CD4-positive, alpha-beta T cell treated with Interleukin-21 for 1 hour (primary cell): ENCODE results near the gene CALR.
"Not testable (repeated sequence)": the region's sequence is repeated elsewhere in the genome, so short reads cannot be mapped to it uniquely, and the experiment has no call there.

Experiments used
- DNase-seq: peaks from one replicate; pipeline ENCODE4 v3.0.0-alpha.2; 2020

CALR gene

DNA sequence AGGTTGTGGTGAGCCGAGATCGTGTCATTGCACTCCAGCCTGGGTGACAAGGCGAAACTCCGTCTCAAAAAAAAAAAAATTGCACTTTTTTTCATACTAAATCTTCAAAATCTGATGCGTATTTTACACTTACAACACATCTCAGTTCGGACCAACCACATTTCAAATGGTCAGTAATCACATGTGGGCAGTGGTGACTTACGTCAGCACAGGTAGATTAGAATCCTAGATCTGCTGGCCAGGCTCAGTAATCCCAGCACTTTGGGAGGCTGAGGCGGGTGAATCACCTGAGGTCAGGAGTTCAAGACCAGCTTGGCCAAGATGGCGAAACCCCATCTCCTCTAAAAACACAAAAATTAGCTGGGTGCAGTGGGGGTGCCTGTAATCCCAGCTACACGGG is 3.3 kb upstream of the CALR start:
- DNase-seq, result no peak

DNA sequence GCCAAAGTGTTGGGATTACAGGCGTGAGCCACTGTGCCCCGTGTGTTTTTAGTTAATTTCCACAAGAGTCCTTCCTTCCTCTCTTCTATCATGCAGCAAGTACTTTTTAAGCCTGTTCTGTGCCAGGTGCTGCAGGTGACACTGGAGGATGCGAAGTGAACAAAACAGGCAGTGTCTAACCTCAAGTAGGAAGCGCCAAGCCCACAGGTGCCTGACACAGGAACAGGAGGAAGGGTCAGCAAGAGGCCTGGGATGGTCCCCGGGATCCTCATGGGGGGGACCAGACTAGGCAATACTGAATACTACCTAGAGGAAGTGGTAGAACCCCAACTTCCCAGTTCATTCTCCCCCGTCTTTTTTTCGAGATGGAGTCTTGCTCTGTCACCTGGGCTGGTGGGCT is 1.8 kb upstream of the CALR start:
- no peak for DNase-seq

DNA sequence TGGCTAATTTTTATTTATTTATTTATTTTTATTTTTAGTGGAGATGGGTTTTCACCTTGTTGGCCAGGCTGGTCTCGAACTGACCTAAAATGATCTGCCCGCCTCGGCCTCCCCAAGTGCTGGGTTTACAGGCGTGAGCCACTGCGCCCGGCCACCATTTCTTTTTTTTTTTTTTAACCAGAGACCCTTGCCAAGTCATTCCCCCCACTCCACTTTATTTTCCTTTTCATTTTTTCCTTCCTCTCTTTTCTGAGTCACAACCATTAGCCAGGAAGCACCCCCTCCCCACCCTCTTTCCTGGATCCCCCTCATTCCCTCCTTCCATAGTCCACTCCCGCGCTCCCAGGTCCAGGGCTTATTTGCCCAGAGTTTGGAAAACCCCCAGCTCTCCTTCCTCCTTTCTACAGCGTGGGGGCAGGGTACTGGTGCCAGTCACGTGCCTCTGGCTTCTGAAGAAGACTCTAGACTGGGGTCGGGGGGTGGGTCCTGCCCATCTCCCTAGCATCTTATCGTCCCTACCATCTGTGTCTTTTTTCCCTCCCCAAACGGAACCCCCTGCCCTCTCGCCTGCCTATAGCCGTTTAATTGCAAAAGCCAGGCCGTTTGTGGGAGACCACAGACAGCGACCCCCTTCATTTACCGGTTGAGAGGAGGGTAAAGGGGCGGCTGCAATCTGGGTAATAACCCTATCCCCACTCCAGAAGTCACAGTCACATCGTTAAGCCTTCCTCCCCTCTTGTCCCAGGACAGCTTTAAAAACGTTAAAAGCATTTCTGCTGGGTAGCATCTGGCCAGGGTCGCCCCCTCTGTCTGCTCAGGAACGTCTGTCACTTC is 1.1 kb upstream of the CALR start:
- no peak for DNase-seq

DNA sequence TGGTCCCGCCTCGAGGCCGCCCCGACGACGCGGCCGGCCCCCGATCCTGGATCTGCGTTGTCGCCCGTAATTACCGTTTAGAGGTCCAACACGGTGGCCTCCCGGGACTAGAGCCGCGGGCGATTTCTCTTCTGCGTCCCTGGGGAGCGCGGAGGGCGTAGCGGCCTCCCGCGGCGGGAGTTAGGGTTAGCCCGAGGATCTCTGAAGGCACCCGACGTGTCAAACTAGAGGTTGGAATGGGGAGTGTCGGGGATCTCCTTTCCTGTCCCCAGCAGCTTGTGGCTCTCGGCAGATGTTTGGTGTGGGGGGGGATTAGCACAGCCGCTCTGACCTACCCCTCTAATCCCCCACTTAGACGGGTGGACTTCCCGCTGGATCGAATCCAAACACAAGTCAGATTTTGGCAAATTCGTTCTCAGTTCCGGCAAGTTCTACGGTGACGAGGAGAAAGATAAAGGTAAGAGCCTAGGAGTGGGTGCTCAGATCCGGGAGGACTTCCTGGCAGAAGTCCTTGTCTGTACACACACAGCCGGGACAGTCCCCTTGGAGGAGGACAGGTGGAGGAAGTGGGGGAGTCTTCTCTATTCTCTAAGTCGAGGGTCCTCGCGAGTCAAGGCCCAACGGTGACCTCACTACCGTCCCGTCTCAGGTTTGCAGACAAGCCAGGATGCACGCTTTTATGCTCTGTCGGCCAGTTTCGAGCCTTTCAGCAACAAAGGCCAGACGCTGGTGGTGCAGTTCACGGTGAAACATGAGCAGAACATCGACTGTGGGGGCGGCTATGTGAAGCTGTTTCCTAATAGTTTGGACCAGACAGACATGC is 581 bp downstream of the CALR start:
- peak; percentile 50 for DNase-seq

DNA sequence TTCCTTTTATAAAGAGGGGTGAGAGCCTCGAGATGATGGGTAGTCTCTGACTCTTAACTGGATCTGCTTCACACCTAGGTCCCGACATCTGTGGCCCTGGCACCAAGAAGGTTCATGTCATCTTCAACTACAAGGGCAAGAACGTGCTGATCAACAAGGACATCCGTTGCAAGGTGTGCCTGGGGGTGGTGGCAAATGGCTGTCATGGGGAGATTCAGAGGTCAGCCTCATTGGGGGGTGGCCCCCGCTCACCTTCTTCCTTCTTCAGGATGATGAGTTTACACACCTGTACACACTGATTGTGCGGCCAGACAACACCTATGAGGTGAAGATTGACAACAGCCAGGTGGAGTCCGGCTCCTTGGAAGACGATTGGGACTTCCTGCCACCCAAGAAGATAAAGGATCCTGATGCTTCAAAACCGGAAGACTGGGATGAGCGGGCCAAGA is 1.6 kb downstream of the CALR start:
- no peak for DNase-seq

DNA sequence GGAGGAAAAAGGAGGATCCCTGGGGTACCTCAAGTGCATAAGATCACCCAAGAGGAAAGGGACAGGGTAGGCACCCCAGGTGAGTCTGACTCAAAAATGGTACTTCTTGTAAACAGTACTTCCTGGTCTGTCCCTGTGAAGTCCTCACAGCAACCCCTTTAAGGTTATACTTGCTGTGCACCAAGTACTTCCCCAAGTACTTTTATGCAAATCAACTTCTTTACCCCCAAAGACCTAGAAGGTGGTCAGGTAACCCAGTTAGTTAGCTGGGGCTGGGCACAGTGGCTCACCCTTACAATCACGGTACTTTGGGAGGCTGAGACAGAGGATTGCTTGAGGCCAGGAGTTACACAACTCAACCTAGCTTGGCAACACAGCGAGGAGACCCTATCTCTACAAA is 2.5 kb downstream of the CALR start:
- no peak for DNase-seq

DNA sequence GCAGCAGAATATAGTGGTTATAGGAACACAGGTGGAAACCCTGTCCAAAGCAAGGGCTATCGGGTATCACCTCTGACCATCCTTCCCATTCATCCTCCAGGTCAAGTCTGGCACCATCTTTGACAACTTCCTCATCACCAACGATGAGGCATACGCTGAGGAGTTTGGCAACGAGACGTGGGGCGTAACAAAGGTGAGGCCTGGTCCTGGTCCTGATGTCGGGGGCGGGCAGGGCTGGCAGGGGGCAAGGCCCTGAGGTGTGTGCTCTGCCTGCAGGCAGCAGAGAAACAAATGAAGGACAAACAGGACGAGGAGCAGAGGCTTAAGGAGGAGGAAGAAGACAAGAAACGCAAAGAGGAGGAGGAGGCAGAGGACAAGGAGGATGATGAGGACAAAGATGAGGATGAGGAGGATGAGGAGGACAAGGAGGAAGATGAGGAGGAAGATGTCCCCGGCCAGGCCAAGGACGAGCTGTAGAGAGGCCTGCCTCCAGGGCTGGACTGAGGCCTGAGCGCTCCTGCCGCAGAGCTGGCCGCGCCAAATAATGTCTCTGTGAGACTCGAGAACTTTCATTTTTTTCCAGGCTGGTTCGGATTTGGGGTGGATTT is 5.1 kb downstream of the CALR start:
- no peak for DNase-seq

DNA sequence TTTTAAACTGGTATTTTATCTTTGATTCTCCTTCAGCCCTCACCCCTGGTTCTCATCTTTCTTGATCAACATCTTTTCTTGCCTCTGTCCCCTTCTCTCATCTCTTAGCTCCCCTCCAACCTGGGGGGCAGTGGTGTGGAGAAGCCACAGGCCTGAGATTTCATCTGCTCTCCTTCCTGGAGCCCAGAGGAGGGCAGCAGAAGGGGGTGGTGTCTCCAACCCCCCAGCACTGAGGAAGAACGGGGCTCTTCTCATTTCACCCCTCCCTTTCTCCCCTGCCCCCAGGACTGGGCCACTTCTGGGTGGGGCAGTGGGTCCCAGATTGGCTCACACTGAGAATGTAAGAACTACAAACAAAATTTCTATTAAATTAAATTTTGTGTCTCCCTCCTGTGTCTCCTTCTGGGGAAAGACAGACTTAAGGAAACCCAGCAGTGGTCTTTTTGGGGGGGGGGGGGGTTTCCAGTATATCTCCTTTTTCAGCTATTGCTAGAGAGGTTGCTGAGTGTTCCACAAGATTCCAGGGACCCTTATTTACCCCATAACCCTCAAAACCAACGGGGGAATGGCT is 5.8 kb downstream of the CALR start:
- DNase-seq, result no peak

DNA sequence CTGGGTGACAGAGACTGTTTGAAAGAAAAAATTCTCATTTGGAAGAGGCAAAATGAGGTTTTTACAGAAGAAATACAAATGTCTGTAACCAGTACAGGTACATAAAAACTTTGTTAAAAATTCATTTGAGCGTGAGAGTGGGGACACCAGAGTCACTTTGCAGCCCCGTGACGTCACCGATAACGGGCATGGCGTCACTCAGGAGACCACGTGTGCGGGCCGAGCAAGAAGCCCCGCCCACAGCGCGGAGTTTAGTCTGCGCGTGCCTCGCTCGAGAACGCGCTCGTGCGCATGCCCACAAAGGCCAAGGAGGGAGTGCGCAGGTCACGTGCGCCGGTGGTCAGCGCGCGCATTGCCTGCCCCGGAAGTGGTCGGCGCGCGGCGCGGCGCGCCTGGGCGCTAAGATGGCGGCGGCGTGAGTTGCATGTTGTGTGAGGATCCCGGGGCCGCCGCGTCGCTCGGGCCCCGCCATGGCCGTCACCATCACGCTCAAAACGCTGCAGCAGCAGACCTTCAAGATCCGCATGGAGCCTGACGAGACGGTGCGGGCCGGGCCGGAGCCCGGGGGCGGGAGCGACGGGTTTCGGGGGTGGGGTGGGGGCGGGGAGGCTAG is 7.2 kb downstream of the CALR start, which contains the start of gene RAD23A:
TSS of gene RAD23A (plus strand) at position 384 of the 613 bp plus-strand sequence. CDS start at position 471, 87 bp downstream.
- peak; percentile 98 for DNase-seq

DNA sequence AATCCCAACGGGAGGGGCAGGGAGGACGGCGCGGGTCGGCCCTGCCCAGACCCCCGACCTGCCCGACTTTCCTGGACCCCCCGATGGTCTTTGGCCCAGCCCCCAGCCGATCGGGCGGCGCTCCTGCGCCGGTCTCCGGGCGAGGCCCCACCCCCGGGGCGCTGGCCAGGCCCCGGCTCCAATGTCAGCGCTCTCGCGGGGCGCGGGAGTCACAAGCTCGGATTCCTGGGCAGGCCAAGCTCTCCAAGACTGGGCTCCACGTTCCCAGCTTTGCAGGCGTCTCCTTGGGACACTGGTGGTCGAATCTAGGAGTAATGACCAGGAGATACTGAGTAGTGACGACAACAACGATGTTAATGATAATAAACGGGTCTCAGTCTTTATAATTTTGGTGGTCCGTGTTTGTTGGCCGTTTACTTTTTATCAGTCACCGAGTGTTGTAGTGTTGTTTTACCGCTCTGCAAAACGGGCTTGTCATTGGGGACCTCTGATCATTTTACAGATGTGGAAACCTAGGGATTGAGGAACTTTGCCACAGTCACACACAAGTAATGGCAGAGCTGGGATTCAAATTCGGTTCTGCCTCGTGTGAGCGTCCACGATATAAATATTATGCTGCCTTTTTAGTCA is 7.8 kb downstream of the CALR start:
- peak; percentile 47 for DNase-seq

DNA sequence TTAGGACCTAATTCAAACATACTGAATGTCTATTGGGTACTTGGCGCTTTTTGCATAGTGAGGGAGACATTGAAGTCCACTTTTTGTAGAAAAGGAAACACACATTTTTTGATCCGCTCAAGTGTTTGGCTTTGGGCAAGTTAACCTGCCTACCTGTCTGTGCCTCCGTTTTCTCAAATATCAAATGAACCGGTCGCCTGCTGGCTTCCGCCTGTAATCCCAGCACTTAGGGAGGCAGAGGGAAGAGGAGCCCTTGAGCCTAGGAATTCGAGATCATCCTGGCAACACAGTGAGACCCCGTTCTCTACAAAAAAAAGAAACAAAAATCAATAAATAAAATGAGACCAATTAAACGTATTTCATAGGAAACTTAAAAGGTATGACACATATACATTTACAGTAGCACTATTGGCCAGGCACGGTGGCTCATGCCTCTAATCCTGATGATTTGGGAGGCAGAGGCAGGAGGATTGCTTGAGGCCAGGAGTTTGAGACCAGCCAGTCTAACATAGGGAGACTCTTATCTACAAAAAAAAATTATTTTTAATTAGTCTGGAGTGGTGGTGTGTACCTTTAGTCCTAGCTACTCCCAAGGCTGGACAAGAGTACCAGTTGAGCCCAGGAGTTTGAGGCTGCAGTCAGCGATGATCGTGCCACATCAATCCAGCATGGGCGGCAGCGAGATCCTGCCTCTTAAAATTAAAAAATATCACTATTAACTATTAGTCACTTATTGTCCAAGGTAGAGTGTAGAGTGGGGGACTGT is 8.5 kb downstream of the CALR start:
- no peak for DNase-seq

DNA sequence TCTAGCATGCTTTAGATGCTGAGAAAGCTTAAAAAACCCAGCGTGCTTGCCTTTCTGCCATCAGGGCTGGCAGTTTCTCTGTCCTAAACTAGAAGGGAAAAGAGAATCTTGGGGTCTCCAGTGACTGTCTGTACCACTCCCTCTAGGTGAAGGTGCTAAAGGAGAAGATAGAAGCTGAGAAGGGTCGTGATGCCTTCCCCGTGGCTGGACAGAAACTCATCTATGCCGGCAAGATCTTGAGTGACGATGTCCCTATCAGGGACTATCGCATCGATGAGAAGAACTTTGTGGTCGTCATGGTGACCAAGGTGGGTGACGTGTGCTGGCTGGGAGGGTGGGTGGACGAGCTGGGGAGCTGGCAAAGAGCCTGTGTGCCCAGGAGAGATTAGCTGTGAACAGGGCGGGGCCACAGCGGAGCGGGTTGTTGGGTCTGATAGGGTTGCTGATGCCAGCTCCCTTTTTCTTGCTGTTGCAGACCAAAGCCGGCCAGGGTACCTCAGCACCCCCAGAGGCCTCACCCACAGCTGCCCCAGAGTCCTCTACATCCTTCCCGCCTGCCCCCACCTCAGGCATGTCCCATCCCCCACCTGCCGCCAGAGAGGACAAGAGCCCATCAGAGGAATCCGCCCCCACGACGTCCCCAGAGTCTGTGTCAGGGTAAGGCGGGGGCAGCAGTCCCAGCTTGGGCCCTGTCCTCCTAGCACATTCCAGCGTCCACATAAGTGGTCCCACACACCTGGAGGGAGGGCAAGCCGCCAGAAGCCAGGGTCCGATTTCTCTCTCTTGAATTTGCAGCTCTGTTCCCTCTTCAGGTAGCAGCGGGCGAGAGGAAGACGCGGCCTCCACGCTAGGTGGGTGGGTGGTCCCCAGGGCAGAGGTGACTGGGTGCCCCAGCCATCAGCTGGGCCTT is 9.5 kb downstream of the CALR start:
- DNase-seq, result no peak

DNA sequence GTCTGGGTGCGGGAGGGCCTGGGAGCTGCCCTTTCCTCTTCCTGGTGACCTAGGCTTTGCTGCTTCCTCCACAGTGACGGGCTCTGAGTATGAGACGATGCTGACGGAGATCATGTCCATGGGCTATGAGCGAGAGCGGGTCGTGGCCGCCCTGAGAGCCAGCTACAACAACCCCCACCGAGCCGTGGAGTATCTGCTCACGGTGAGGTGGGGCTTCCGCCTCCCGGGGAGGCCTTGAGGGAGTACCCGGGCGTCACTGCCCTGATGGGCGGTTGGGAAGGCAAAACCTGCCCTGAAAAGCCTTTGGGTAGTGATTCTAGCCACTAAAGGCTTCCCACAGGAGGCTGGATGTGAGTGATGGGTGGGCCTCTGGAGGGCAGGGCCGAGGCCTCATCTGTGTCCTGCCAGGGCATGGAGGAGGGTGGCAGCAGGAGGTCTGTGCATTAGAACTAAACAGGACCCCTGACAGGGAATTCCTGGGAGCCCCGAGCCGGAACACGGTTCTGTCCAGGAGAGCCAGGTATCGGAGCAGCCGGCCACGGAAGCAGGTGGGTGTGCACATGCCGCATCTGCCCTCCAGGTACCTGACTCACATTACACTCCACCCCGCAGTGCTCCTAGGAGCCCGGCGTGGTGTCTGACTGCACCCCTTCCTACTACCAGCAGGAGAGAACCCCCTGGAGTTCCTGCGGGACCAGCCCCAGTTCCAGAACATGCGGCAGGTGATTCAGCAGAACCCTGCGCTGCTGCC is 10.4 kb downstream of the CALR start:
- DNase-seq, result no peak

DNA sequence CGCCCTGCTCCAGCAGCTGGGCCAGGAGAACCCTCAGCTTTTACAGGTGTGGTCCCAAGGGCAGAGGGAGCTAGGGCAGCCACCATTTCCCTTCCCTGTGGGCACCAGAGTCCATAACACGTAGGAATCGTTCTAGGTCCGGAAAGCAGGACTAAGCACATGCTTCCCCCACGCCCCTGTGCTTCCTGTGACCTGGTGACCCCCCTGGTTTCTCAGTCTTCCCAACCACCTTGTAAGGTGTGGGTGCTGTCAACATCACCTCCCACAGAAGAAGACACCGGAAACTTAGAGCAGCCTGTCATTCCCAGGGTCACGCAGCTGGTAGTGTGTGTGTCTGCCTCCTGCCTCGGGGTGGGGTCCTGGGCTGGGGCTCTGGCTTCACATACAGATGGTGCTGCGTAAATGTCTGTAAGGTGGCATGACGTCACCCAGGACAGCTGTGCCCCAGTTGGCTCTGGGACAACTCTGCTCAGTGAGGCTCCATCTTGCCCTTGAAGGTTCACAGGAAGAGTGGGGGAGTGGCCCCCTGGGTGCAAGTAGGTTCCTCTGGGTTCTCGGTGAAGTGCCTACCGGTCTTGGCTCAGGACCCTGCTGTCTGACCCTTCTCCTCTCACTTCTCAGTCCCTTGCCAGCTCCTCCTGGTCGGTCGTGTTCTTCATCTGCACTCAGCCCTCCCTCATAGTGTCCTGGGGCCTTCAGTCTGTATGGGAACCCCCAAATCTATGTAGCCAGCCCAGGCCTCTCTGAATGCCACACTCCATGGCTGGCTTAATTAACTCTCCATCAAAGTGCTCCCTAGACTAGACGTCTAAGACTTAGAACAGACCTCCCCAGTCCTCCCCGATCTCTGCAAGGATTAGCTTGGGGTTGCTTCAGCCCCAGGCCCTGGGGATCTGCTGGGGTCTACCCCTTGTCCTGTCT is 11.2 kb downstream of the CALR start:
- no peak for DNase-seq

DNA sequence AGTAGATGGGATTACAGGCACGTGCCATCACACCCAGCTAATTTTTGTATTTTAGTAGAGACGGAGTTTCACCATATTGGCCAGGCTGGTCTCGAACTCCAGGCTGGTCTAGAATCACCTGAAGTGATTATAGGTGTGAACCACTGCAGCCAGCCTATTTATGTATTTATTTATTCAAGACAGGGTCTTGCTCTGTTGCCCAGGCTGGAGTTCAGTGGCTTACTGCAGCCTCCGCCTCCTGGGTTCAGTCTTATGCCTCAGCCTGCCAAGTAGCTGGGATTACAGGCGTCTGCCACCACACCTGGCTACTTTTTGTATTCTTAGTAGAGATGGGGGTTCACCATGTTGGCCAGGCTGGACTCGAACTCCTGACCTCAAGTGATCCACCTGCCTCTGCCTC is 13.6 kb downstream of the CALR start:
- DNase-seq, result not testable (repeated sequence)

DNA sequence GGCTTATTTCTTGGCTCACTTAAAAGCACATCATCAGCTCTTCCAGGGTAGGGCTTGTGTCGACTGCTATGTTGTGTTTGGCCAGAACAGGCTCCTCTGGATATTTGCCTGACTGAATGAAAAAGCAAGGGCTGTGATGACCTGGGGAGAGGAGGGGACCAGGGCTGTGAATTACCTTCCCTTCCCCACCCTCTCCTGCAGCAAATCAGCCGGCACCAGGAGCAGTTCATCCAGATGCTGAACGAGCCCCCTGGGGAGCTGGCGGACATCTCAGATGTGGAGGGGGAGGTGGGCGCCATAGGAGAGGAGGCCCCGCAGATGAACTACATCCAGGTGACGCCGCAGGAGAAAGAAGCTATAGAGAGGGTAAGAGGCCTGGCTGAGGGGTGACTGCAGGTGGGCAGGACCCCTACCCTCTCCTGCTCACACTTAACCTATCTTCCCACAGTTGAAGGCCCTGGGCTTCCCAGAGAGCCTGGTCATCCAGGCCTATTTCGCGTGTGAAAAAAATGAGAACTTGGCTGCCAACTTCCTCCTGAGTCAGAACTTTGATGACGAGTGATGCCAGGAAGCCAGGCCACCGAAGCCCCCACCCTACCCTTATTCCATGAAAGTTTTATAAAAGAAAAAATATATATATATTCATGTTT is 14.2 kb downstream of the CALR start:
- DNase-seq, result no peak

DNA sequence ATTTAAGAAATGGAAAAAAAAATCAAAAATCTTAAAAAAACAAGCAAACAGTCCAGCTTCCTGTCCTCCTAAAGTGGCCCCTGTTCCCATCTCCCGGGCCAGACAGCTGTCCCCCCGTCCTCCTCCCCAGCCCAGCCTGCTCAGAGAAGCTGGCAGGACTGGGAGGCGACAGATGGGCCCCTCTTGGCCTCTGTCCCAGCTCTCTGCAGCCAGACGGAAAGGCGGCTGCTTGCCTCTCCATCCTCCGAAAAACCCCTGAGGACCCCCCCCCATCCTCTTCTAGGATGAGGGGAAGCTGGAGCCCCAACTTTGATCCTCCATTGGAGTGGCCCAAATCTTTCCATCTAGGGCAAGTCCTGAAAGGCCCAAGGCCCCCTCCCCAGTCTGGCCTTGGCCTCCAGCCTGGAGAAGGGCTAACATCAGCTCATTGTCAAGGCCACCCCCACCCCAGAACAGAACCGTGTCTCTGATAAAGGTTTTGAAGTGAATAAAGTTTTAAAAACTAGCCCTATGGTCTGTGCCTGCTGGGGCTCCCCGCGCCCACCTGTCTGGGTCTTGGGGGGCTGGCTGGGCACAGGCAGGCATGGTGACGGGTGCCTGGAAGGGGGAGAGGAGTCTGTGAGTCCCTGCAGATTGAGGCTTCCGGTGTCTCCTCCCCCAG is 14.9 kb downstream of the CALR start:
- DNase-seq, result no peak
